Endodermal cell (in vitro differentiated cells): ENCODE results near the gene PTGES. TPM values are rescaled to one million over a fixed set of nuclear protein-coding genes. Genes with fewer than 3 reads are reported as not detected.
A peak's percentile ranks its signal among the peaks of the same experiment; 100 is the strongest.
"Not testable (repeated sequence)": the region's sequence is repeated elsewhere in the genome, so short reads cannot be mapped to it uniquely, and the experiment has no call there.

Experiments
- DNase-seq: peaks from one replicate; pipeline ENCODE4 v3.0.0-alpha.2; 2017
- H3K27ac ChIP-seq: 2 replicates; pipeline ENCODE4 v1.5.1; 2013; ENCODE audit warnings: mild to moderate bottlenecking, low read depth, low read length, moderate library complexity
- H3K27me3 ChIP-seq: 2 replicates; pipeline ENCODE4 v1.6.1; 2013; ENCODE audit warnings: mild to moderate bottlenecking, low read length, moderate library complexity; ENCODE audit not compliant: insufficient read depth, control insufficient read depth, poor library complexity, severe bottlenecking
- H3K36me3 ChIP-seq: 2 replicates; pipeline ENCODE4 v1.7.0; 2013; ENCODE audit warnings: mild to moderate bottlenecking, low read length, moderate library complexity; ENCODE audit not compliant: control insufficient read depth, insufficient read depth
- H3K4me1 ChIP-seq: one replicate; pipeline ENCODE4 v1.7.0; 2013; ENCODE audit warnings: low read length; ENCODE audit not compliant: control insufficient read depth, insufficient read depth
- H3K4me3 ChIP-seq: 2 replicates; pipeline ENCODE4 v1.5.1; 2013; ENCODE audit warnings: mild to moderate bottlenecking, low read length, moderate library complexity
- H3K9ac ChIP-seq: 2 replicates; pipeline ENCODE4 v1.6.1; 2013; ENCODE audit warnings: mild to moderate bottlenecking, low read length, moderate library complexity; ENCODE audit not compliant: poor library complexity, severe bottlenecking; ENCODE audit errors: extremely low read depth
- H3K9me3 ChIP-seq: 2 replicates; pipeline ENCODE4 v1.6.1; 2013; ENCODE audit warnings: mild to moderate bottlenecking, low read length, moderate library complexity; ENCODE audit not compliant: control insufficient read depth
- H3K27ac Mint-ChIP-seq: 2 replicates; pipeline ENCODE4 v1.8.0; 2020; ENCODE audit warnings: mixed read lengths
- H3K27me3 Mint-ChIP-seq: 2 replicates; pipeline ENCODE4 v1.8.0; 2021; ENCODE audit warnings: mild to moderate bottlenecking, mixed read lengths; ENCODE audit not compliant: insufficient read depth
- H3K36me3 Mint-ChIP-seq: 2 replicates; pipeline ENCODE4 v1.8.0; 2020; ENCODE audit warnings: low read depth, mixed read lengths
- H3K4me1 Mint-ChIP-seq: 2 replicates; pipeline ENCODE4 v1.8.0; 2020; ENCODE audit warnings: mixed read lengths
- H3K4me3 Mint-ChIP-seq: 2 replicates; pipeline ENCODE4 v1.8.0; 2020; ENCODE audit warnings: mild to moderate bottlenecking, moderate library complexity, mixed read lengths
- H3K9me3 Mint-ChIP-seq: 2 replicates; pipeline ENCODE4 v1.8.0; 2020; ENCODE audit warnings: mild to moderate bottlenecking, mixed read lengths
- WGBS, 2 experiments: methylation state at CpG; one replicate each; pipeline versions ENCODE4 v1.1.5 to v1.1.7; 2013; ENCODE audit warnings: missing lambda C conversion rate in 2 of 2, mixed read lengths in 1 of 2; ENCODE audit not compliant: insufficient coverage in 1 of 2, insufficient read length in 1 of 2; 5-methylcytosine and 5-hydroxymethylcytosine counted together
- total RNA-seq, 2 donors: library from RNA; stranded (reverse); fragmentation: NEBNext Ultra II Directional in 1 of 2; extraction: Animal tissue kit (Norgen Biotek cat#: 25700) in 1 of 2; gene quantifications; 2 replicates in 1 of 2; 3 replicates in 1 of 2; pipeline ENCODE4 v1.2.1, GENCODE V29; 2021
- TF ChIP-seq, protein P1 (sequence below): fragments of 200-600 bp; sonication (generic); conservative IDR thresholded peaks from 2 replicates; pipeline ENCODE4 v1.5.0; 2021; ENCODE audit warnings: antibody characterized with exemption, mild to moderate bottlenecking

Gene PTGES
- total RNA-seq, 2 donors from 2014 or later = 0.29 to 0.62 TPM

DNA sequence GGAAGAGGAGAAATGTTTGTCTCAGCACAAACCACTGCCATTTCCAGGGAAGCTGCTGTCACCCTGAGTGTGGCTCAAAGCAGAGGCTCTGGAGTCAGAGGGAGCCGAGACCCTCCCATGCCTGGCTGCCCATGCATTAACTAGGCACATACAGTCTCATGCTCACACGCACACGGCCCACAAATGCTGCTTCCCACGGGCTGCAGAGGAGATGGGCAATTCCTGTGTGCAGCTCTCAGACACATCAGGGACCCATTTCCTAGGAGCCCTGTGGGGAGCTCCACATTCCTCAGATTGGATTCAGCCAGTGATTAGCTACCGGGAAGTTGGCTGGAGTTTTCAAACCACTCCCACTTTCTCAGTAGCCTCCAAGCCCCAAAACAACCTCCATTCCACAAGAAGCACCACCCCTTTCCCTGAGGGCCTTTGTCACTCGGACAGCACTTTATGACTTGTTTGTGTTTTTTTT is 9.1 kb upstream of the PTGES start:
- peak; percentile 79 for DNase-seq
- H3K27ac ChIP-seq = peak overlapping the region; percentile 16

DNA sequence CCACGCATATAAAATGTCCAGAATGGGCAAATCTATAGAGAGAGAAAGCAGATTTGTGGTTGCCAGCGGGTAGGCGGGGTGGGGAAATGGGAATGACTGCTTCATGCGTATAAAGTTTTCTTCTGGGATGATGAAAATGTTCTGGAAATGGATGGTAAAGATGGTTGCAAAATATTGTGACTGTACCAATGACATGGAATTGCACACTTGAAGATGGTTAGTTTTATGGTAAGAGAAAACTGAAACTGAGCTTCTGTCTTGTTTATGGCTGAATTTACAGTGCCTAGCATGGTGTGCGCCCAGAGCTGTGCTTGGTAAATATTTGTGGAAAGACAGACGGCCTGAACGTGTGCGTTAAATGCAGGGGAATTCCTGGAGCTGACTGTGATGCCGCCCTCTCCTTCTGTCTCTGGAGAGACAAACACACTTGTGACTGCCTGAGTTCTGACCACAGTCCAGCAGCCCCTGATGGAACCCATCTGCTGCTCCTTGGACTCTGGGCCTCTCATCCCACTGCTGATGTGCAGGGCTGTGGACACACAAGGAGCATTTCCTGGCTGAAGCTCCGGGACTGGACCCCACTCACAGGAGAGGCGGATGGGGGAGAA is 8.6 kb upstream of the PTGES start:
- H3K9me3 Mint-ChIP-seq = no peaks in the 10 kb centered on the region
- Histone ChIP-seq H3K4me3 (no peak overlapping the region), H3K4me1 (peaks cover 4% of the 10 kb centered on the region), H3K9ac (no peak overlapping the region), H3K27me3 (no peaks in the 10 kb centered on the region), H3K36me3 (no peaks in the 10 kb centered on the region), H3K9me3 (no peaks in the 10 kb centered on the region), H3K27ac (peak overlapping the region; percentile 16)
- peak overlapping the region; percentile 74 for H3K27ac Mint-ChIP-seq
- H3K36me3 Mint-ChIP-seq = no peaks in the 10 kb centered on the region
- peaks cover 3% of the 10 kb centered on the region for H3K27me3 Mint-ChIP-seq
- TF ChIP-seq, protein P1, sequence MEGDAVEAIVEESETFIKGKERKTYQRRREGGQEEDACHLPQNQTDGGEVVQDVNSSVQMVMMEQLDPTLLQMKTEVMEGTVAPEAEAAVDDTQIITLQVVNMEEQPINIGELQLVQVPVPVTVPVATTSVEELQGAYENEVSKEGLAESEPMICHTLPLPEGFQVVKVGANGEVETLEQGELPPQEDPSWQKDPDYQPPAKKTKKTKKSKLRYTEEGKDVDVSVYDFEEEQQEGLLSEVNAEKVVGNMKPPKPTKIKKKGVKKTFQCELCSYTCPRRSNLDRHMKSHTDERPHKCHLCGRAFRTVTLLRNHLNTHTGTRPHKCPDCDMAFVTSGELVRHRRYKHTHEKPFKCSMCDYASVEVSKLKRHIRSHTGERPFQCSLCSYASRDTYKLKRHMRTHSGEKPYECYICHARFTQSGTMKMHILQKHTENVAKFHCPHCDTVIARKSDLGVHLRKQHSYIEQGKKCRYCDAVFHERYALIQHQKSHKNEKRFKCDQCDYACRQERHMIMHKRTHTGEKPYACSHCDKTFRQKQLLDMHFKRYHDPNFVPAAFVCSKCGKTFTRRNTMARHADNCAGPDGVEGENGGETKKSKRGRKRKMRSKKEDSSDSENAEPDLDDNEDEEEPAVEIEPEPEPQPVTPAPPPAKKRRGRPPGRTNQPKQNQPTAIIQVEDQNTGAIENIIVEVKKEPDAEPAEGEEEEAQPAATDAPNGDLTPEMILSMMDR = no peak
- H3K4me1 Mint-ChIP-seq = peaks cover 9% of the 10 kb centered on the region
- no peak overlapping the region for H3K4me3 Mint-ChIP-seq
- DNase-seq = no peak
- 95 to 96% methylated on average over 11 of the region's 11 CpGs for WGBS, 2 experiments

More for the DNA sequence above, 9.1 kb upstream of the PTGES start:
- TF ChIP-seq, protein P1 = no peak
- Mint-ChIP-seq H3K4me3 (no peak overlapping the region), H3K4me1 (peaks cover 9% of the 10 kb centered on the region), H3K36me3 (no peaks in the 10 kb centered on the region), H3K27ac (peak overlapping the region; percentile 74), H3K9me3 (no peaks in the 10 kb centered on the region), H3K27me3 (peaks cover 3% of the 10 kb centered on the region)
- no peak overlapping the region for H3K9ac ChIP-seq
- no peaks in the 10 kb centered on the region for H3K9me3 ChIP-seq
- WGBS, 2 experiments = 63 to 70% methylated on average over 3 to 6 of the region's 6 CpGs
- peaks cover 4% of the 10 kb centered on the region for H3K4me1 ChIP-seq
- H3K4me3 ChIP-seq = no peak overlapping the region
- H3K27me3 ChIP-seq = no peaks in the 10 kb centered on the region
- no peaks in the 10 kb centered on the region for H3K36me3 ChIP-seq

DNA sequence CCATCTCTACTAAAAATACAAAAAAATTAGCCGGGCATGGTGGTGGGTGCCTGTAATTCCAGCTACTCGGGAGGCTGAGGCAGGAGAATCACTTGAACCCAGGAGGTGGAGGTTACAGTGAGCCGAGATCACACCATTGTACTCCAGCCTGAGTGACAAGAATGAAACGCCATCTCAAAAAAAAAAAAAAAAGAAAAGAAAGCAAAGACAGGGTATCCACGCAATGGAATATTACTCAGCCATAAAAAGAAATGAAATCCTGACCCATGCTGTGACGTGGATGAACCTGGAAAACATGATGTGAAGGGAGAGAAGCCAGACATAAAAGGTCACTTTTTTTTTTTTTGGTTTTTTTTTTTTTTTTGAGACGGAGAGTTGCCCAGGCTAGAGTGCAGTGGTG is 7.9 kb upstream of the PTGES start:
- H3K9ac ChIP-seq, H3K27ac ChIP-seq, H3K4me1 ChIP-seq, H3K9me3 ChIP-seq, H3K9me3 Mint-ChIP-seq, H3K4me3 ChIP-seq, H3K4me1 Mint-ChIP-seq, H3K36me3 Mint-ChIP-seq, DNase-seq, H3K27me3 Mint-ChIP-seq, H3K27ac Mint-ChIP-seq, H3K27me3 ChIP-seq, H3K4me3 Mint-ChIP-seq, H3K36me3 ChIP-seq: not testable (repeated sequence)
- WGBS, 2 experiments = 85 to 92% methylated on average over 5 to 7 of the region's 7 CpGs
